IMR-90 (cell line): ENCODE measurements around the gene FOXN3. TPM values are rescaled to one million over a fixed set of nuclear protein-coding genes. Genes with fewer than 3 reads are reported as not detected.

Experiments used
- ATAC-seq: fragments of 200-7000 bp; cut with Tn5 transposase; 2 replicates; pipeline ENCODE4 v1.9.1; 2020; ENCODE audit warnings: low read depth, mild to moderate bottlenecking, moderate library complexity
- BruUV-seq: library from RNA; stranded (reverse); fragments of 400-500 nt; replicated peaks from 2 replicates; lab custom pipeline; 2021; lab: Mats Ljungman, UMichigan
- CTCF ChIA-PET: fragments of 300-600 bp; formaldehyde crosslinking; extraction: SDS; loops from one replicate; lab custom pipeline; 2021; ENCODE audit warnings: antibody characterized with exemption; lab: Yijun Ruan, JAX
- POLR2A ChIA-PET: fragments of 300-600 bp; sonication (Branson Sonifier 250); formaldehyde crosslinking; loops from one replicate; lab custom pipeline; 2022; ENCODE audit warnings: antibody characterized with exemption; ENCODE audit not compliant: unreplicated experiment; lab: Charles Lee
- DNase-seq: peaks from one replicate; pipeline ENCODE4 v3.0.0; 2013
- H2AFZ ChIP-seq: replicated peaks from 2 replicates; pipeline ENCODE3; 2013; ENCODE audit warnings: low read length, mild to moderate bottlenecking; ENCODE audit not compliant: poor library complexity
- H2AK5ac ChIP-seq: 2 replicates; pipeline ENCODE4 v1.6.1; 2013; ENCODE audit warnings: low read depth, low read length, inconsistent platforms
- H2AK9ac ChIP-seq: replicated peaks from 2 replicates; pipeline ENCODE3; 2013; ENCODE audit warnings: mild to moderate bottlenecking, low read depth, low read length, moderate library complexity; ENCODE audit not compliant: poor library complexity
- H2BK120ac ChIP-seq: 2 replicates; pipeline ENCODE4 v1.6.1; 2013; ENCODE audit warnings: low read depth, low read length, inconsistent platforms
- H2BK15ac ChIP-seq: 3 replicates; pipeline ENCODE4 v1.6.1; 2013; ENCODE audit warnings: low read depth, low read length, inconsistent platforms
- H2BK20ac ChIP-seq: 2 replicates; pipeline ENCODE4 v1.6.1; 2013; ENCODE audit warnings: low read depth, mild to moderate bottlenecking, inconsistent platforms, low read length, moderate library complexity
- H2BK5ac ChIP-seq: 2 replicates; pipeline ENCODE4 v1.6.1; 2013; ENCODE audit warnings: mild to moderate bottlenecking, low read depth, low read length, inconsistent platforms; ENCODE audit not compliant: poor library complexity, severe bottlenecking
- H3K14ac ChIP-seq: replicated peaks from 2 replicates; pipeline ENCODE4 v1.6.1; 2013; ENCODE audit warnings: low read depth, low read length, inconsistent platforms
- H3K18ac ChIP-seq: 2 replicates; pipeline ENCODE4 v1.6.1; 2013; ENCODE audit warnings: low read depth, low read length, control low read depth
- H3K23ac ChIP-seq: 2 replicates; pipeline ENCODE4 v1.6.1; 2013; ENCODE audit warnings: low read depth, low read length, inconsistent platforms
- H3K27ac ChIP-seq: 2 replicates; pipeline ENCODE4 v1.5.1; 2013; ENCODE audit warnings: mild to moderate bottlenecking, control low read depth, low read length; ENCODE audit not compliant: insufficient read depth
- H3K27me3 ChIP-seq: 2 replicates; pipeline ENCODE4 v1.6.1; 2013; ENCODE audit warnings: low read length; ENCODE audit not compliant: control insufficient read depth, insufficient read depth
- H3K36me3 ChIP-seq: 2 replicates; pipeline ENCODE4 v1.6.1; 2013; ENCODE audit warnings: low read length, mixed read lengths; ENCODE audit not compliant: control insufficient read depth, insufficient read depth
- H3K4ac ChIP-seq: 2 replicates; pipeline ENCODE4 v1.6.1; 2013; ENCODE audit warnings: low read depth, low read length, inconsistent platforms
- H3K4me1 ChIP-seq: 2 replicates; pipeline ENCODE4 v1.6.1; 2013; ENCODE audit warnings: low read length, mixed read lengths; ENCODE audit not compliant: control insufficient read depth, insufficient read depth
- H3K4me2 ChIP-seq: 2 replicates; pipeline ENCODE4 v1.6.1; 2013; ENCODE audit warnings: low read depth, mild to moderate bottlenecking, control low read depth, low read length, moderate library complexity
- H3K4me3 ChIP-seq: 2 replicates; pipeline ENCODE4 v1.5.1; 2013; ENCODE audit warnings: low read depth, mild to moderate bottlenecking, control low read depth, low read length, moderate library complexity; ENCODE audit not compliant: insufficient read depth
- H3K56ac ChIP-seq: 2 replicates; pipeline ENCODE4 v1.6.1; 2013; ENCODE audit warnings: low read length, inconsistent platforms; ENCODE audit not compliant: insufficient read depth; ENCODE audit errors: extremely low read depth
- H3K79me1 ChIP-seq, 2 experiments: 2 replicates each; pipeline ENCODE4 v1.6.1; 2013; ENCODE audit warnings: low read length in 2 of 2, inconsistent platforms in 1 of 2, low read depth in 1 of 2
- H3K9ac ChIP-seq: 2 replicates; pipeline ENCODE4 v1.6.1; 2013; ENCODE audit warnings: low read depth, low read length, control low read depth
- H3K9me1 ChIP-seq: 2 replicates; pipeline ENCODE4 v1.6.1; 2013; ENCODE audit warnings: low read length, inconsistent platforms; ENCODE audit not compliant: insufficient read depth
- H3K9me3 ChIP-seq: 2 replicates; pipeline ENCODE4 v1.6.1; 2013; ENCODE audit warnings: low read length; ENCODE audit not compliant: control insufficient read depth, insufficient read depth
- H4K20me1 ChIP-seq: 2 replicates; pipeline ENCODE4 v1.6.1; 2013; ENCODE audit warnings: low read length, inconsistent platforms; ENCODE audit not compliant: insufficient read depth
- H4K5ac ChIP-seq: 2 replicates; pipeline ENCODE4 v1.6.1; 2013; ENCODE audit warnings: mild to moderate bottlenecking, low read depth, low read length, control low read depth
- H4K8ac ChIP-seq, 2 experiments: 2 replicates each; pipeline ENCODE4 v1.6.1; 2013; ENCODE audit warnings: low read depth in 2 of 2, low read length in 2 of 2, control low read depth in 1 of 2, inconsistent platforms in 1 of 2
- H4K91ac ChIP-seq: 2 replicates; pipeline ENCODE4 v1.6.1; 2013; ENCODE audit warnings: low read depth, low read length, inconsistent platforms; ENCODE audit not compliant: insufficient read depth
- BHLHE40 ChIP-seq: fragments of 150-350 bp; IDR thresholded peaks from 2 replicates; pipeline ENCODE4 v1.6.1; 2016; ENCODE audit warnings: mild to moderate bottlenecking, low read depth, low read length
- MAZ ChIP-seq: IDR thresholded peaks from 2 replicates; pipeline ENCODE4 v1.6.1; 2012; ENCODE audit warnings: low read depth, mild to moderate bottlenecking, low read length, improper control_type of control experiment, moderate library complexity, borderline replicate concordance
- MXI1 ChIP-seq: IDR thresholded peaks from 2 replicates; pipeline ENCODE4 v1.6.1; 2012; ENCODE audit warnings: low read depth, mild to moderate bottlenecking, low read length, moderate library complexity, borderline replicate concordance
- NFE2L2 ChIP-seq: fragments of 150-350 bp; IDR thresholded peaks from 2 replicates; pipeline ENCODE4 v1.6.1; 2016; ENCODE audit warnings: low read depth, mild to moderate bottlenecking, low read length
- POLR2A ChIP-seq: IDR thresholded peaks from 2 replicates; pipeline ENCODE4 v1.6.1; 2012; ENCODE audit warnings: mild to moderate bottlenecking, low read depth, low read length
- RCOR1 ChIP-seq: IDR thresholded peaks from 2 replicates; pipeline ENCODE4 v1.6.1; 2012; ENCODE audit warnings: mild to moderate bottlenecking, low read length, improper control_type of control experiment; ENCODE audit not compliant: insufficient replicate concordance
- RFX5 ChIP-seq: IDR thresholded peaks from 2 replicates; pipeline ENCODE4 v1.8.0; 2012; ENCODE audit warnings: low read depth, mild to moderate bottlenecking, low read length, moderate library complexity
- SMC3 ChIP-seq: fragments of 150-350 bp; IDR thresholded peaks from 2 replicates; pipeline ENCODE4 v1.6.1; 2016; ENCODE audit warnings: low read depth, mild to moderate bottlenecking, antibody characterized with exemption, low read length, moderate library complexity
- WGBS, 2 experiments: methylation state at CpG; one replicate each; pipeline versions ENCODE4 v1.1.5 to v1.1.7; 2013; ENCODE audit warnings: missing lambda C conversion rate in 2 of 2; ENCODE audit not compliant: insufficient read length in 1 of 2; ENCODE audit errors: extremely low coverage in 2 of 2; 5-methylcytosine and 5-hydroxymethylcytosine counted together
- dilution Hi-C: fragments of 300-500 bp; cut with HindIII; formaldehyde crosslinking; loops from one replicate; pipeline ENCODE4 v1.14.3; 2018; ENCODE audit warnings: low sequenced_read_pairs; ENCODE audit not compliant: unreplicated experiment
- in situ Hi-C: fragments of 300-500 bp; cut with MboI; formaldehyde crosslinking; loops from 3 replicates; pipeline ENCODE4 v1.14.3; 2019; ENCODE audit warnings: low sequenced_read_pairs, inconsistent platforms, mixed read lengths
- intact Hi-C: fragments of 100-400 bp; cut with micrococcal nuclease; formaldehyde crosslinking; loops from 2 replicates; pipeline ENCODE4 v1.10.0; 2022
- polyA plus RNA-seq, 3 experiments: library from polyadenylated mRNA; depleted of rRNA; stranded (reverse); fragments of >200 nt; gene quantifications; 2 replicates each; pipeline ENCODE4 v1.2.3, GENCODE V29; 2012; ENCODE audit warnings: low replicate concordance in 1 of 3
- total RNA-seq: library from RNA; depleted of rRNA; stranded (reverse); fragments of >200 nt; gene quantifications from 2 replicates; pipeline ENCODE4 v1.2.3, GENCODE V29; 2012
- TF ChIP-seq, protein P1 (sequence below): conservative IDR thresholded peaks from 2 replicates; pipeline ENCODE4 v1.5.1; 2012; ENCODE audit warnings: mild to moderate bottlenecking, low read depth, low read length, improper control_type of control experiment
- TF ChIP-seq, protein P2 (sequence below): fragments of 150-350 bp; IDR thresholded peaks from 2 replicates; pipeline ENCODE4 v1.6.1; 2016; ENCODE audit warnings: low read depth, mild to moderate bottlenecking, low read length, moderate library complexity, borderline replicate concordance
- TF ChIP-seq, protein P3 (sequence below): fragments of 150-350 bp; IDR thresholded peaks from 2 replicates; pipeline ENCODE4 v1.6.1; 2017; ENCODE audit warnings: mild to moderate bottlenecking, antibody characterized with exemption, low read length, low read depth

FOXN3 gene
- total and polyA plus RNA-seq, 2 of the 4 experiments (the other 2 are of a cell fraction): 22.6 to 33.7 TPM

DNA sequence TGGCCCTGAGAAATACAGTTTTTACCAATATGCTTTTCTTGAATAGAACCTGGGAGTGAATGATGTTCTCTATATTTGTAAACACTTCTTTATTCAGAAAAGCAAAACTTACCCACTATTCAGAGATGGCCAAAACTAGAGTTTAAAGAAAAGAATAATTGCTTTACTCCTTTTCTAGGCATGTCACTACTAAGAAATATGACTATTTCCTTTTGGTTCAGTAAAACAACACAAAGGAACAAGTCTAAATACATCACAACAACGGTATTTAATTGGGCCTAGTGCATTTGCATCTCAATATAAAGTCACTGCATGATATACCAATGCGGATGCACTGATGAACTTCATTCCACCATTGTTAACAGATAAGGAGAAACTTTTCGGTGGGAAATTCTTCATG, 207.5 kb downstream of the FOXN3 start:
- no peak overlapping the region for H2AFZ ChIP-seq
- no peak overlapping the region for H3K4me2 ChIP-seq
- H3K79me1 ChIP-seq: peaks cover 10 to 40% of the 10 kb centered on the region in 2 experiments
- no peak overlapping the region for H4K5ac ChIP-seq
- in situ Hi-C loops (no loop called here), dilution Hi-C loops (no loop called here), intact Hi-C loops (no loop called here)
- H3K4me1 ChIP-seq: no peaks in the 10 kb centered on the region
- no peak overlapping the region for H3K4me3 ChIP-seq
- H2AK9ac ChIP-seq: no peak overlapping the region
- no peak overlapping the region for H3K14ac ChIP-seq
- H2BK120ac ChIP-seq: no peak overlapping the region
- H3K36me3 ChIP-seq: peaks cover 12% of the 10 kb centered on the region
- H3K56ac ChIP-seq: no peak overlapping the region
- POLR2A ChIA-PET: no interaction called here
- TF ChIP-seq RCOR1 (no peak), BHLHE40 (no peak), MAZ (no peak), RFX5 (no peak), NFE2L2 (no peak), SMC3 (no peak), MXI1 (no peak), POLR2A (no peak)
- TF ChIP-seq, protein P1, sequence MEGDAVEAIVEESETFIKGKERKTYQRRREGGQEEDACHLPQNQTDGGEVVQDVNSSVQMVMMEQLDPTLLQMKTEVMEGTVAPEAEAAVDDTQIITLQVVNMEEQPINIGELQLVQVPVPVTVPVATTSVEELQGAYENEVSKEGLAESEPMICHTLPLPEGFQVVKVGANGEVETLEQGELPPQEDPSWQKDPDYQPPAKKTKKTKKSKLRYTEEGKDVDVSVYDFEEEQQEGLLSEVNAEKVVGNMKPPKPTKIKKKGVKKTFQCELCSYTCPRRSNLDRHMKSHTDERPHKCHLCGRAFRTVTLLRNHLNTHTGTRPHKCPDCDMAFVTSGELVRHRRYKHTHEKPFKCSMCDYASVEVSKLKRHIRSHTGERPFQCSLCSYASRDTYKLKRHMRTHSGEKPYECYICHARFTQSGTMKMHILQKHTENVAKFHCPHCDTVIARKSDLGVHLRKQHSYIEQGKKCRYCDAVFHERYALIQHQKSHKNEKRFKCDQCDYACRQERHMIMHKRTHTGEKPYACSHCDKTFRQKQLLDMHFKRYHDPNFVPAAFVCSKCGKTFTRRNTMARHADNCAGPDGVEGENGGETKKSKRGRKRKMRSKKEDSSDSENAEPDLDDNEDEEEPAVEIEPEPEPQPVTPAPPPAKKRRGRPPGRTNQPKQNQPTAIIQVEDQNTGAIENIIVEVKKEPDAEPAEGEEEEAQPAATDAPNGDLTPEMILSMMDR: no peak
- TF ChIP-seq, protein P2, sequence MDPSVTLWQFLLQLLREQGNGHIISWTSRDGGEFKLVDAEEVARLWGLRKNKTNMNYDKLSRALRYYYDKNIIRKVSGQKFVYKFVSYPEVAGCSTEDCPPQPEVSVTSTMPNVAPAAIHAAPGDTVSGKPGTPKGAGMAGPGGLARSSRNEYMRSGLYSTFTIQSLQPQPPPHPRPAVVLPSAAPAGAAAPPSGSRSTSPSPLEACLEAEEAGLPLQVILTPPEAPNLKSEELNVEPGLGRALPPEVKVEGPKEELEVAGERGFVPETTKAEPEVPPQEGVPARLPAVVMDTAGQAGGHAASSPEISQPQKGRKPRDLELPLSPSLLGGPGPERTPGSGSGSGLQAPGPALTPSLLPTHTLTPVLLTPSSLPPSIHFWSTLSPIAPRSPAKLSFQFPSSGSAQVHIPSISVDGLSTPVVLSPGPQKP: no peak
- TF ChIP-seq, protein P3, sequence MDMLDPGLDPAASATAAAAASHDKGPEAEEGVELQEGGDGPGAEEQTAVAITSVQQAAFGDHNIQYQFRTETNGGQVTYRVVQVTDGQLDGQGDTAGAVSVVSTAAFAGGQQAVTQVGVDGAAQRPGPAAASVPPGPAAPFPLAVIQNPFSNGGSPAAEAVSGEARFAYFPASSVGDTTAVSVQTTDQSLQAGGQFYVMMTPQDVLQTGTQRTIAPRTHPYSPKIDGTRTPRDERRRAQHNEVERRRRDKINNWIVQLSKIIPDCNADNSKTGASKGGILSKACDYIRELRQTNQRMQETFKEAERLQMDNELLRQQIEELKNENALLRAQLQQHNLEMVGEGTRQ: no peak
- peaks cover 10% of the 10 kb centered on the region; the same call in 1 of the 2 replicates for H4K20me1 ChIP-seq
- no peaks in the 10 kb centered on the region; the same call in 1 of the 2 replicates for H3K9me1 ChIP-seq
- no peak overlapping the region for H4K91ac ChIP-seq
- no peak overlapping the region for H2BK15ac ChIP-seq
- no peak overlapping the region for H3K18ac ChIP-seq
- CTCF ChIA-PET: interaction anchor here (1.2 kb wide), 1 partner anchor 10 kb away, joined by 3 read pairs; no protein-coding TSS in a partner anchor
- no peak overlapping the region for H2AK5ac ChIP-seq
- H2BK5ac ChIP-seq: no peak overlapping the region
- no peaks in the 10 kb centered on the region for H3K27me3 ChIP-seq
- no peak overlapping the region for H3K27ac ChIP-seq
- no peak overlapping the region for H4K8ac ChIP-seq
- no peak overlapping the region for H3K23ac ChIP-seq
- no peak for DNase-seq
- no TSS peak for BruUV-seq
- H3K9ac ChIP-seq: no peak overlapping the region
- ATAC-seq: no peak
- no peaks in the 10 kb centered on the region for H3K9me3 ChIP-seq
- WGBS, 2 experiments: no CpG with 5 or more reads among the region's 3 CpGs
- no peak overlapping the region for H2BK20ac ChIP-seq
- H3K4ac ChIP-seq: no peak overlapping the region
